Endothelial cell of umbilical vein (primary cell): Measurements from ENCODE around the gene CDS2. TPM values are rescaled to one million over a fixed set of nuclear protein-coding genes. Genes with fewer than 3 reads are reported as not detected.

Experiments
- BruUV-seq: library from RNA; stranded (reverse); fragments of 400-500 nt; replicated peaks from 2 replicates; lab custom pipeline; 2021; lab: Mats Ljungman, UMichigan
- CTCF ChIA-PET: fragments of 300-600, 350-600 bp; sonication (Branson Sonifier 250); formaldehyde crosslinking; loops from one replicate; lab custom pipeline; 2021; ENCODE audit warnings: antibody characterized with exemption, inconsistent platforms; lab: Charles Lee
- POLR2A ChIA-PET: fragments of 300-600, 350-600 bp; sonication (Branson Sonifier 250); formaldehyde crosslinking; loops from one replicate; lab custom pipeline; 2021; ENCODE audit warnings: antibody characterized with exemption, inconsistent platforms; lab: Charles Lee
- DNase-seq: peaks from one replicate; pipeline ENCODE4 v3.0.0-alpha.2; 2011; ENCODE audit warnings: low read depth, low spot score
- FAIRE-seq: peaks from 2 replicates; lab custom pipeline; 2011; peaks lifted over from hg19 to GRCh38; lab: Jason Lieb, UNC
- H2AFZ ChIP-seq: 2 replicates; pipeline ENCODE4 v1.6.0; 2012; ENCODE audit warnings: low read depth, low read length, control low read depth, inconsistent platforms
- H3K27ac ChIP-seq: 2 replicates; pipeline ENCODE4 v1.5.1; 2011; ENCODE audit warnings: low read depth, mild to moderate bottlenecking, control low read depth, low read length, moderate library complexity; ENCODE audit not compliant: insufficient read depth
- H3K27me3 ChIP-seq, 2 experiments: 2 replicates each; pipeline versions ENCODE4 v1.6.0 to v1.6.1; 2011; ENCODE audit warnings: low read length in 2 of 2, mixed read lengths in 1 of 2; ENCODE audit not compliant: control insufficient read depth in 2 of 2, insufficient read depth in 2 of 2
- H3K36me3 ChIP-seq, 2 experiments: 2 replicates in 1 of 2; 3 replicates in 1 of 2; pipeline ENCODE4 v1.5.1; 2011; ENCODE audit warnings: low read length in 2 of 2, mild to moderate bottlenecking in 1 of 2, moderate library complexity in 1 of 2; ENCODE audit not compliant: control insufficient read depth in 2 of 2, insufficient read depth in 2 of 2; ENCODE audit errors: extremely low read depth in 1 of 2
- H3K4me1 ChIP-seq: 3 replicates; pipeline ENCODE4 v1.5.1; 2011; ENCODE audit warnings: mild to moderate bottlenecking, low read length; ENCODE audit not compliant: control insufficient read depth, insufficient read depth; ENCODE audit errors: extremely low read depth
- H3K4me2 ChIP-seq: 2 replicates; pipeline ENCODE4 v1.6.1; 2011; ENCODE audit warnings: low read length, control low read depth, mixed read lengths; ENCODE audit not compliant: insufficient read depth
- H3K4me3 ChIP-seq, 3 experiments: fragments of 200-600 bp in 1 of 3; sonication (generic), shearing (Covaris generic) in 1 of 3; replicated peaks in 1 of 3; 2 replicates each; pipeline ENCODE4 v1.5.1; 2011 to 2016; ENCODE audit warnings: control low read depth in 3 of 3, low read length in 3 of 3, mild to moderate bottlenecking in 2 of 3, inconsistent platforms in 1 of 3, low read depth in 1 of 3, moderate library complexity in 1 of 3; ENCODE audit not compliant: insufficient read depth in 1 of 3
- H3K79me2 ChIP-seq: 2 replicates; pipeline ENCODE4 v1.6.0; 2012; ENCODE audit warnings: low read length, inconsistent platforms; ENCODE audit not compliant: control insufficient read depth, insufficient read depth
- H3K9ac ChIP-seq: replicated peaks from 2 replicates; pipeline ENCODE3; 2011; ENCODE audit warnings: low read length, control low read depth; ENCODE audit not compliant: insufficient read depth; ENCODE audit errors: extremely low read depth
- H3K9me1 ChIP-seq: replicated peaks from 3 replicates; pipeline ENCODE4 v1.6.0; 2011; ENCODE audit warnings: mild to moderate bottlenecking, low read length; ENCODE audit not compliant: control insufficient read depth, insufficient read depth; ENCODE audit errors: extremely low read depth
- H3K9me3 ChIP-seq: replicated peaks from 2 replicates; pipeline ENCODE4 v1.5.1; 2012; ENCODE audit warnings: low read length, inconsistent platforms; ENCODE audit not compliant: control insufficient read depth, insufficient read depth
- H4K20me1 ChIP-seq: replicated peaks from 2 replicates; pipeline ENCODE3; 2011; ENCODE audit warnings: mild to moderate bottlenecking, low read length; ENCODE audit not compliant: control insufficient read depth, insufficient read depth; ENCODE audit errors: extremely low read depth
- CTCF ChIP-seq, 2 donors: IDR thresholded peaks; 1 replicate in 1 of 2; 2 replicates in 1 of 2; pipeline ENCODE4 v1.5.1; 2011; ENCODE audit warnings: low read length in 2 of 2, mild to moderate bottlenecking in 2 of 2, moderate library complexity in 2 of 2, control low read depth in 1 of 2, inconsistent platforms in 1 of 2, low read depth in 1 of 2; ENCODE audit not compliant: insufficient read depth in 1 of 2; ENCODE audit errors: extremely low read depth in 1 of 2
- EZH2 ChIP-seq: IDR thresholded peaks from 2 replicates; pipeline ENCODE4 v1.6.1; 2012; ENCODE audit warnings: borderline replicate concordance, low read depth, mild to moderate bottlenecking, moderate library complexity, low read length, inconsistent platforms; ENCODE audit not compliant: severe bottlenecking
- FOS ChIP-seq: IDR thresholded peaks from 2 replicates; pipeline ENCODE4 v1.6.1; 2011; ENCODE audit warnings: mild to moderate bottlenecking, low read length, moderate library complexity, borderline replicate concordance; ENCODE audit not compliant: insufficient read depth
- GATA2 ChIP-seq: IDR thresholded peaks from 2 replicates; pipeline ENCODE4 v1.7.0; 2011; ENCODE audit warnings: low read depth, mild to moderate bottlenecking, moderate library complexity, mixed read lengths, low read length; ENCODE audit not compliant: insufficient read length, insufficient read depth
- JUN ChIP-seq: IDR thresholded peaks from 2 replicates; pipeline ENCODE4 v1.6.1; 2011; ENCODE audit warnings: borderline replicate concordance, low read depth; ENCODE audit not compliant: insufficient read length, insufficient read depth
- MAX ChIP-seq: IDR thresholded peaks from 2 replicates; pipeline ENCODE4 v1.6.1; 2011; ENCODE audit not compliant: insufficient read depth, insufficient read length
- MYC ChIP-seq: IDR thresholded peaks from one replicate; pipeline ENCODE4 v1.6.1; 2011; ENCODE audit warnings: mild to moderate bottlenecking, low read depth, low read length
- POLR2A ChIP-seq: IDR thresholded peaks from 2 replicates; pipeline ENCODE4 v1.6.1; 2012; ENCODE audit warnings: low read depth, mild to moderate bottlenecking, control low read depth, low read length
- POLR2AphosphoS5 ChIP-seq: IDR thresholded peaks from 2 replicates; pipeline ENCODE4 v1.6.1; 2012; ENCODE audit warnings: low read depth, mild to moderate bottlenecking, control low read depth, low read length, moderate library complexity; ENCODE audit not compliant: insufficient read depth
- dilution Hi-C: fragments of 300-500 bp; cut with MboI; formaldehyde crosslinking; loops from one replicate; pipeline ENCODE4 v1.15.0; 2019; ENCODE audit warnings: low sequenced_read_pairs; ENCODE audit not compliant: extremely low pct_ligation_motif_present
- intact Hi-C: fragments of 100-400 bp; cut with micrococcal nuclease; formaldehyde crosslinking; loops from one replicate; pipeline ENCODE4 v1.10.0; 2022
- polyA plus RNA-seq, 4 experiments: library from polyadenylated mRNA; depleted of rRNA in 3 of 4; stranded (reverse) in 3 of 4; unstranded in 1 of 4; fragments of >200 nt; gene quantifications; 2 replicates each; pipeline versions ENCODE4 v1.2.1 to v1.2.3, GENCODE V29; 2011 to 2012; ENCODE audit warnings: missing spikeins in 1 of 4
- total RNA-seq: library from RNA; stranded (reverse); gene quantifications from 2 replicates; pipeline ENCODE4 v1.2.3, GENCODE V29; 2021

The CDS2 gene
- total and polyA plus RNA-seq, 2 donors (not counting 3 experiments of a cell fraction or from before 2014, with no cell fraction given), result 47.0 to 49.0 TPM

GRCh38 chr20:5183731-5184474 lies 57.1 kb downstream of the CDS2 start:
- intact Hi-C loops, result no loop called here
- POLR2A ChIA-PET, result no interaction called here
- Histone ChIP-seq H3K9me3 (no peaks in the 10 kb centered on the region), H3K4me2 (no peak overlapping the region), H3K36me3 (peaks cover 12 to 13% of the 10 kb centered on the region in 2 experiments), H4K20me1 (no peaks in the 10 kb centered on the region), H3K79me2 (no peaks in the 10 kb centered on the region), H3K27me3 (no peaks in the 10 kb centered on the region), H3K9ac (no peak overlapping the region), H3K4me3 (no peak overlapping the region), H2AFZ (no peak overlapping the region), H3K9me1 (no peaks in the 10 kb centered on the region), H3K27ac (no peak overlapping the region), H3K4me1 (peaks cover 16% of the 10 kb centered on the region)
- DNase-seq, result no peak
- BruUV-seq, result no TSS peak
- CTCF ChIA-PET, result interaction anchor here (6.0 to 6.1 kb wide), 2 partner anchors 8 to 57 kb away, joined by 40 to 45 read pairs; partner anchors contain the start of gene CDS2
- no peak for FAIRE-seq
- dilution Hi-C loops, result no loop called here
- TF ChIP-seq POLR2AphosphoS5, result no peak
- TF ChIP-seq POLR2A, result no peak
- TF ChIP-seq MYC, result no peak
- no peak for TF ChIP-seq FOS

- DNase-seq (no peak), FAIRE-seq (no peak)
- Histone ChIP-seq H3K36me3 (peaks cover 13 to 14% of the 10 kb centered on the region in 2 experiments), H3K4me1 (peaks cover 15% of the 10 kb centered on the region), H3K4me2 (no peak overlapping the region), H4K20me1 (no peaks in the 10 kb centered on the region), H3K27ac (no peak overlapping the region), H2AFZ (no peak overlapping the region), H3K27me3 (no peaks in the 10 kb centered on the region), H3K9me3 (no peaks in the 10 kb centered on the region), H3K9me1 (no peaks in the 10 kb centered on the region), H3K4me3 (no peak overlapping the region), H3K9ac (no peak overlapping the region), H3K79me2 (no peaks in the 10 kb centered on the region)
- BruUV-seq, result no TSS peak
- dilution Hi-C loops (no loop called here), intact Hi-C loops (no loop called here)
- ChIA-PET CTCF (interaction anchor here (1.5 kb wide), 1 partner anchor 58 kb away, joined by 9 read pairs; the partner anchor contains the start of gene CDS2), POLR2A (no interaction called here)
- no peak for TF ChIP-seq POLR2AphosphoS5
- no peak for TF ChIP-seq MAX
- no peak for TF ChIP-seq EZH2
- no peak for TF ChIP-seq JUN
- TF ChIP-seq FOS, result no peak
- no peak for TF ChIP-seq MYC
- no peak for TF ChIP-seq CTCF (IDR thresholded peaks at IDR 0.05; ENCODE audit: extremely low read depth in 1 of 2, insufficient read depth in 1 of 2, low read depth in 1 of 2, low read length in 2 of 2)
- no peak for TF ChIP-seq GATA2
- TF ChIP-seq POLR2A, result no peak
Measured at GRCh38 chr20:5184684-5185083, 57.9 kb downstream of the CDS2 start.
